Measurements from ENCODE around the gene TIMM9.

- TF ChIP-seq GATA3 (IDR thresholded peaks at IDR 0.05; ENCODE audit: low read depth, low read length) (no peak), GATA2 (IDR thresholded peaks at IDR 0.05; ENCODE audit: low read depth, low read length) (no peak)
Observed at GRCh38 chr14:58367296-58367695, 60.0 kb downstream of the TIMM9 start.
